Endometrial microvascular endothelial cells (primary cell): ENCODE results near the gene GLRX2. TPM values are rescaled to one million over a fixed set of nuclear protein-coding genes. Genes with fewer than 3 reads are reported as not detected.
"Not testable (repeated sequence)": the region's sequence is repeated elsewhere in the genome, so short reads cannot be mapped to it uniquely, and the experiment has no call there.

Experiments
- in situ Hi-C: cut with HindIII; loops from 2 replicates; pipeline ENCODE4 v1.10.0; 2017; ENCODE audit warnings: low sequenced_read_pairs, low pct_unique_long_range_greater_than_20kb; ENCODE audit errors: inconsistent ontology term
- total RNA-seq: library from RNA; depleted of rRNA; stranded (reverse); fragments of >200 nt; gene quantifications from one replicate; pipeline ENCODE4 v1.2.3, GENCODE V29; 2015; ENCODE audit errors: inconsistent ontology term

Gene GLRX2
- total RNA-seq, result 18.1 TPM

GRCh38 chr1:193104907-193105820, at the start of gene GLRX2:
Gene GLRX2 (minus strand): TSS chr1:193105414. CDS start chr1:193105382, 32 bp downstream.
- in situ Hi-C loops, result no loop called here

- in situ Hi-C loops, result no loop called here
Observed at GRCh38 chr1:193144999-193145398, 39.8 kb upstream of the GLRX2 start.

- in situ Hi-C loops, result no loop called here
Observed at GRCh38 chr1:193144361-193144938, 39.2 kb upstream of the GLRX2 start.

GRCh38 chr1:193143285-193143684, 38.1 kb upstream of the GLRX2 start:
- in situ Hi-C loops, result no loop called here

- in situ Hi-C loops, result no loop called here
Observed at GRCh38 chr1:193142409-193142808, 37.2 kb upstream of the GLRX2 start.

- in situ Hi-C loops, result no loop called here
Observed at GRCh38 chr1:193141804-193142203, 36.6 kb upstream of the GLRX2 start.

- in situ Hi-C loops, result no loop called here
Observed at GRCh38 chr1:193140254-193140653, 35.0 kb upstream of the GLRX2 start.

GRCh38 chr1:193131266-193131860, 26.1 kb upstream of the GLRX2 start:
- in situ Hi-C loops, result no loop called here

GRCh38 chr1:193125369-193125768, 20.2 kb upstream of the GLRX2 start:
- in situ Hi-C loops, result no loop called here

GRCh38 chr1:193123751-193124150, 18.5 kb upstream of the GLRX2 start:
- in situ Hi-C loops, result no loop called here

GRCh38 chr1:193121616-193122593, 16.7 kb upstream of the GLRX2 start, which contains the start of gene CDC73:
Gene CDC73 (plus strand): TSS chr1:193122031. CDS start chr1:193122201, 170 bp downstream.
- in situ Hi-C loops, result no loop called here

GRCh38 chr1:193120604-193121166, 15.5 kb upstream of the GLRX2 start:
- in situ Hi-C loops, result no loop called here

GRCh38 chr1:193118803-193119730, 13.9 kb upstream of the GLRX2 start:
- in situ Hi-C loops, result no loop called here

GRCh38 chr1:193118194-193118593, 13.0 kb upstream of the GLRX2 start:
- in situ Hi-C loops, result no loop called here

GRCh38 chr1:193117167-193117566, 12.0 kb upstream of the GLRX2 start:
- in situ Hi-C loops, result not testable (repeated sequence)

GRCh38 chr1:193115629-193116227, 10.5 kb upstream of the GLRX2 start:
- in situ Hi-C loops, result no loop called here

- in situ Hi-C loops, result no loop called here
Observed at GRCh38 chr1:193114485-193115095, 9.4 kb upstream of the GLRX2 start.
